HG02885 (cell line): ENCODE data around the gene PIKFYVE.

Source experiments
- ATAC-seq: cut with Tn5 transposase; IDR thresholded peaks from one replicate; pipeline ENCODE4 v1.9.1; 2021; ENCODE audit warnings: mild to moderate bottlenecking; ENCODE audit not compliant: unreplicated experiment, poor library complexity

Gene PIKFYVE

DNA sequence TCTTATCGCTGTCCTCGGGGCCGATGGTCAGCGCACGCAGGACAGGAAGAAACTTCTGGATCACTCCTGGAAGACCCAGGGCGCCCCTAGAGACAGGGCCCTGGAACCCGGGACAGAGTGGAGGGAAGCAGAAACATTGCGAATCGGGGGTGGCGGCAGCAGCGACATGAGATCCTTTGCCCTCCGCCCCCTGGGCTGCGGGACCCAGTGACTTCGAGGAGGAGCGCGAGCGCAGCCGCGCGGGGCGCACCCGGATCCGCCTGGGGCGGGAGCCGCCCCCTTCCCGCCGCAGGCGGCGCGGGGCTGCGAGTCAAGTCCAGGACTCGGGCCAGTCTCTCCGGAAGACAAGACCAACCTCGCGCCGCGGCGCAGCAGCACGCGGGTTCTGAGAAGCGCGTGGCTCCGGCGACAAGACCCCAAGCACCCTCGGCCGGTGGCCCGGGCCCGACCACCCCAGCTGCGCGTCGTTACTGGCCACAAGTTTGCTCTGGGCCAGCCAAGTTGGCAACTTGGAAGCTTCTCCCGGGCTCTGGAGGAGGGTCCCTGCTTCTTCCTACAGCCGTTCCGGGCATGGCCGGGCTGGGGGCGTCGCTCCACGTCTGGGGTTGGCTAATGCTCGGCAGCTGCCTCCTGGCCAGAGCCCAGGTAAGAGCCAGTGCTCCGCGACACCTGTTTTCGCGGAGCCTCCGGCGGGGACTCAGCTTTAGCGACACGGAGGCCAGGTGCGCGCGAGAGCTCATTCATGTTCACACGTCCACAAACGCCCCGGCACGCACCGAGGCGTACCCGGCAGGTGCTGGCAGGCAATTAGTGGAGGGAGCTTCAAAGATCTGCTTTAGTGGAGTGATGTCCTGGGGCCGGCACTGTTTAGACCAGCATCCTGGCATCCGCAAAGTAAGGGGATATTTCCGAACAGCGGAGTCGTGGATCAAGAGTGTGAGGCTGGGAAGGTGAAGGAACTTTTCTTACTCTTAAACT is 140.7 kb downstream of the PIKFYVE start, which contains the start of gene PTH2R:
PTH2R (plus strand) TSS at position 319 of the 978 bp plus-strand sequence; CDS start at position 571, 252 bp downstream.
- no peak for ATAC-seq

- ATAC-seq: no peak
Observed at GRCh38 chr2:208407667-208408066, 141.6 kb downstream of the PIKFYVE start.
